EH (cell line): ENCODE measurements around the gene ATP5PD.

ENCODE experiments used
- DNase-seq: peaks from one replicate; pipeline ENCODE4 v3.0.0-alpha.2; 2015; ENCODE audit warnings: low read depth

The ATP5PD gene

DNA sequence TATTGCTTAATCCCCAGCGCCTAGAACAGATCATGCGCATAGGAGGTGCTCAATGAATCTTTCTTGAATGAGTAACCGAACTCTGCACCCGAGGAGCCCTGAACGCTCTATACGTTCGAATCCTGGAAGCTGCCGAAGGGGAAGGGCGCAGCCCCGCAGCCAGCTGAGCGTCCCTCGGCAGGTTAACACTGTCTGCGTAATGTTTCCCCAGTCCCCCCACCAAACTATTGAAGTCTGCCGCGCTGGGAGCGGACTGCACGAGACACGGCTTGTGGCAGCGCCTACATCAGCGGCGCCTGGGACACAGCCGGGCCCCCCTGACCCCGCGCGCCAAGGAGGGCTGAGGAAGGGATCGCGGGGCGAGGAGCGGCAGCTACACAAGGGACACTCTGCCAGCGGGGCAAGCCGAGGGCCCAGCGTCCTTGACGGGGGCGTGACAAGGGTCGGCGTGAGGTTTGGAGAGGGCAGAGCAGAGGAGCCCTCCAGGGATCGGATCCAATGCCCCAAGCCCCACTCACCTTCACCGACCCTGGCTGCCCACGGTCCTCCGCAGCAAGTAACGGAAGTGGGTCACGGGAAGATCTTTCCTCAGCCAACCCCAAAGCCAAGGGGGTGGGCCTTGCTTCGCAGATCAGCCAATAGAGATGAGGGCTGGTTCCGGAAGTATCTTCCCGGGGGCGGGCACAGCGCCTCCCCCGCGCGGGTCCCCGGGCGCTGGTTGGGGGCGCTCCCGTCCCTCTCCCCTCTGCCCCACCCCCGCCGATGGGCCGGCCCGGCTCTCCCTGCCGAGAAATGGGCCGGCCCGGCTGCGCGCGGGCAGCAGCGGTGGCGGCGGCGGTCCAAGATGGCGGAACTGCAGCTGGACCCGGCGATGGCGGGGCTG, at the start of gene ATP5PD, which contains the start of gene KCTD2:
Gene ATP5PD (minus strand): TSS at position 563 of the 883 bp plus-strand sequence. CDS start 4,319 bp downstream, outside the sequence.
Gene KCTD2 (plus strand): TSS at position 819 of the 883 bp plus-strand sequence. CDS start 26 bp downstream, at position 845.
- peak; percentile 97 for DNase-seq

DNA sequence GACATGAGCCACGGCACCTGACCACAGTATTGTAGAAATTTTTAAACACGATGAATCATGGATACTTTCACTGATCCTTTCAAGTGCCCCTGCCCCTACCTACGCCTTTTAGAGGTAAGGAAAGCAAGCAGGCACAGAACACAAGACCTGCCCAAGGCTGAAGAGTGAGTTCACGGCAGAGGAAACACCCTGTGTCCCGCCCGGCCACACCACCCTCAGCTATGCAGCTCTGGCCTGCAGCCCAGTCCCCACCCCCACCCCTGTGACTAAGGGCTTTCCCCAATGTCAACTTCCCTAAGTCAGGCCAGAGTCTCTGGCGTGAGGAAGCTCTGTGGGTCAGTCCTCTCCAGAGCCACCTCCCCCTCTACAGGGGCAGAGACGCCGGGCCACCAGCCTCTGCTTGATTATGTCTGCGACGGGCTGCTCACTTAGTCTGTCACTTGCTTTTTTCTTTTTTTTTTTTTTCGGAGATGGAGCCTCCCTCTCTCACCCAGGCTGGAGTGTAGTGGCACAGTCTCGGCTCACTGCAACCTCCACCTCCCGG, 49.4 kb upstream of the ATP5PD start:
- DNase-seq, result peak; percentile 88

DNA sequence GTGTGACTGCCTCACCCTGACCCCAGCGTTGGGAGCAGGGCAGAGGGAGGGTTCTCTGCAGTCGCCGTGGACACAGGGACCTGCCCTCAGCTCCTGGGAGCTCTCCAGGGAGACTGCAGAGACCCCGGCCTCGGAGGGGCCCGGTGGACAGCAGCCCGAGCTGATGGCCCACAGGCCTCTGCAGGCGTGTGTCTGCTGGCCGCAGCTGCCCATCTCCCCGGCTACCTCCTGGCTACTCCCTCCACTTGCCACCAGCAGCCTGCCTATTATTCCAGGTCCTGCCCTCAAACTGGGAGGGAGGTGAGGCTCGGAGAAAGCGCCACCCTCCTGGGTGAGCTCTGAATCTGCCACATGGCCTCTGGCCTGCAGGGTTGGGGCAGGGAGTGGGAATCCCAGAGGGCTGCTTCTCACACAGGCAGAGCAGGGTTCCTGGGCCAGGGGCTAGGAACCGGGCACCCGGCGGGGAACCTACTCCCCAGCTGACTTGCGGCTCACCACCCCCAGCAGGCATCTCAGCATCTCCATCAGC, 48.2 kb upstream of the ATP5PD start:
- no peak for DNase-seq

DNA sequence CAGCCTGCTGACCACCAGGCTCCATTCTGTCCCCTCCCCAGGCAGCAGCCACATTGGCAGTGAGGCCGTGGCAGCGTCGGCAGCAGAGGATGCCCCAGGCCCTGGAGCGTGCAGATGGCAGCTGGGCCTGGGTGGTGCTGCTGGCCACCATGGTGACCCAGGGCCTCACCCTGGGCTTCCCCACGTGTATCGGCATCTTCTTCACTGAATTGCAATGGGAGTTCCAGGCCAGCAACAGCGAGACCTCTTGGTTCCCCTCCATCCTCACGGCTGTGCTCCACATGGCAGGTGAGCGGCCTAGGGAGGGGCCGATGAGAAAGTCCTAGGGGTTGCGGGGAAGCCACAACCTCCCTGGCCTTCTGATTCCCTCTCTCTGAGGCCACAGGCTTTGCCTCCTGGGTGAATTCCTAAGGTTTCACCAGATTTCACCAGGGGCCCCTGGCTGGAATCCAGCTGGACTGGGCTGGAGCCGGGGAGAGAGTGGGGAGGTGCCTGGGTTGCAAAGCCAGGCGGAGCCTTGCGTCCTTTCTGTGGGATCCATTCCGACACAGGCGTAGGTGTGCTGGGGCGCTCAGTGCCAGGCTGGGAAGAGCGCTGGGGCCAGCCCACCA, 46.9 kb upstream of the ATP5PD start:
- DNase-seq, result no peak

DNA sequence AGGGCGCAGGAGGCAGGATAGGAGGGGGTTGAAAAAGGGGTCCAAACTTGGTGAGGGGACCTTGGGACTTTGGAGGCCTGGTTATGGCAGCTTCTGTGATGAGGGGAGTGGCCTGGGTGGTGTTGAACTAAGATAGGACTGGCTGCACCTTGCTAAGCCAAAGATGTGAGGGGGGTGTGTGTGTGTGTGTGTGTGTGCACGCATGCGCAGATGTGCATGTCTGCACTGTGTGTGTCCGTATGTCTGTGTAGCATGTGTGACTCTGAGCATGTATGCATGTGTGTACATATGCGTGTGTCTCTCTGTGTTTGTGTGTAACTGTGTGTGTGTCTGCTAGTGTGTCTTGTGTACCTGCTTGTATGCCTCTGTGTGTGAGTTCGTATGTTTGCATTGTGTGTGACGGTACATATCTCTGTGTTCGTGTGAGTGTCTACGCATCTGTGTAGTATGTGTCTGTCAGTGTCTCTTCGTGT, 45.1 kb upstream of the ATP5PD start:
- no peak for DNase-seq

DNA sequence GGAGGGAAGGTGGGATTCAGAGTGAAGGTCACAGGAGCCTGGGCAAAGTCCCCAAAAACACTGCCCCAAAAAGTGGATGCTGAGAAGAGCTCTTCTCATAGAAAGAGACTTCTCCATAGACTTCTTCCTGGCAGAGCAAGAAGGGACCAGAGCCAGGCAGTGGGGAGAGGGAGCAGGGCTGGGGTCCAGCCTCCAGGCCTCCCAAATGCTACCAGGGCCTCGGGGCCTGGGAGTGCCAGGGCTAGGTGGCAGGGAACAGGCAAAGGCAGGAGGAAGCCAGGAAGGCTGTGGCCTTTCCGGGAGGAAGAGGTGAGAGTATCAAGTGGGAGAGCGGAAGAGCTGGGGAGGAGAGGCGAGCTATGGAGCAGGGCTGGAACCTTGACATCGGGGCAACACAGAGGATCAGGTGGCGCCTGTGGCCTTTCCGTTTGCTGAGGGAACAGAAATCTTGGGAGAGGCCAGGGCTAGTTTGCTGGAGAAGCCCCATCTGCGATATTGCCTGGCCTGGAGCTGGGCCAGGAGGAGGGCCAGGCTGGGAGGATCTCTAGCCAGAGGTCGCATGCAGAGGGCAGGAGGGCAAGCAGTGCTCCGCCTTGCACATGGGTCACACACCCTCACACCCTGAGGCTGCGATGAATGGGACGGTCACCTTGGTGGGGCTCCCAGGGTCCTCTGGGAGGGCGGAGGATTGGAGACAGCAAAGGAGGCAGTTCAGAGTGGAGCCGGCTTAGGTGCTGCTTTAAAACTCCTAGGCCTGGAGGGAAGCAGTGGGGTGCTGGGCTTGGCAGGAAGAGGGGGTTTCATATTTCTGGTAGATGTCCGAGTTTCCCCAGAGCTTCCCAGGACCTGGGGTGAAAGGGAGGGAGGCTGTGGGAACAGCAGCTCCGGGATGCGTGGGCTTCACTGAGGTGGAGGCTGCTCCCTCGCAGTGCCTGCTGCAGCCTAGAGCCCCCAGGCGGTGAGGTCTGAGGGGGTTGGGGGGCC, 44.4 kb upstream of the ATP5PD start:
- DNase-seq, result no peak

DNA sequence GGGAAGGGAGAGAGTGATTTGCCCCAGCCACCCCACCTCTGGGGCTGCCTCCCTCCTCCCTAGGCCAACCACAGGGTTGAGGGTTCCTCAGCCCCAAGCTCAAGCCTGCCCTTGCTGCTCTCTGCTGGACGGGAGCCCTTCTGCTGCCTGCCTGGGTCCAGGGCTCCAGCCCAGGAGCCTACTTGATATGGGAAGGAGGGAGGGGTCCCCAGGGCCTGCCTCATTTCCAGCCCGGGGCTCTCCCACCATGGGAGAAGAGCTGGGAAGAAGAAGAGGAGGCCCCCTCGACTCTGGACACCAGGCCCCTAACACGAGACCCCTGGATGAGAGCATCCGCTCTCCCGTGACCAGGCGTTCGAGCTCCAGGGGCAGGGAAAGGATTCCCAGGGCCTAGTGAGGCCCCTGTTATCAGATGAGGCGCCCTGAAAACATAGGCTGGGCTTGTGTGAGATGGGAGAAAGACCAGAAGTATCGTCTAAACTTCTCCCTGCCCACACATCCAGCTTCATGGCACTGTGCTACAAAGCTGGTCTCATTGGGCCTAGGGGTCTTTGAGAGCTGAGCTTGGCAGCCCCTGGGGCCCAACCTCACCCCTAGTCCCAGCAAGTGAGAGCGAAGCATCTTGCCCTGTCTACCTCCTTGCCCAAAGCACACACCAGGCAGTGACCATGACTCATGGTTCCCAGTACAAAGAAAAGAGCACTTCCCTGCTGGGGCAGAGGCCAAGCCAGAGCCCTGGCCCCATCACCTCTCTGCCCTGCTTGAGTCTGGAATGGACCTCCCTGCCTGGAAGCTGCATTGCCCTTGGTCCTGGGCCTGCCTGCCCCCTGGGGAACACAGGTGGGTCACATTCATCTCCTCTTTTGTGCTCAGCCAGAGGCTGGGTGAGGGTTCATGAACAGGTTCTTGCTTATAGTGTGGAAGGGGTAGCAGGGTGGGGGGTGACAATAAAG, 42.0 kb upstream of the ATP5PD start:
- peak; percentile 64 for DNase-seq

DNA sequence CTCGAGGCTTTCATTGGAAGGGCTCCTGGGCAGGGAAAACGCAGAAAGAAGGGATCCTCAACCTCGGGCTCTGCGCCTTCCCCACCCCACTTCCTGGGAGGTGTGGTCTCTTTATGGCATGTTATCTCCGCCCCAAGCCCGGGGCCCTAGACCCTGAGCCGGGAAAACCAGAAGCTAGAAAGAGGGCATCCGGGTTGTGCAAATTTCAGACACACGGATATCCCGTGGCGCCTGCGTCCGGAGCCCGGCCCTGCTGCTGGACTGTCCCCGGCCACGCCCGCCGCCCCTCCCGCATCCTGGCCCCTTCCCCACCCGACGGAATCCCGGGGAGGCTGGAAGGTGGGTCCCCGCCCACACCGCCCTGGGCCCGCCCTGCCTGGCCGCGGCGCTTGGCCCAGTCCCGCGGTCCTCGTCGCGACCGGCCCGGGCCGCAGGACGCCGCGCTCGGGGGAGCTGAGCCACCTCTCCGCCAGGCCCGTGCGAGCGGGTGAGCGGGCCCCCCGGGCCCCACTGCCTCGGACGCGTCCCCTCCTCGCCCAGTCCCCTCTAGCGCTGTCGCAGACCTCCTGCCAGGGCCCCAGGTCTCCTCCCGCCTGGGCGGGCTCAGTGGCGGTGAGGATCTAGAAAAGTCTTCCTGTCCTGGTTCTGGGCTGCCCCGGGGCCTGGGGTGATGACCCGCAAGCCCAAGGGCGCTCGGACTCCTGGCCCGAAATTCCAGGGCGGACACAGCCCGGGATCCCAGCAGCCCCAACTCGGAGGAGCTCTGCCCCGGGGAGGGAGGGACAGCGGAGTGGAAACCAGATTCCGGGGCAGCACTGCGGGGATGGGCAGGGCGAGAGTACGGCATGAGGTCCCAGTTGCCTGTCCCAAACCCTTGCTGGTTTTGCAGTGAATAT, 41.0 kb upstream of the ATP5PD start, which contains the start of gene SLC16A5:
Gene SLC16A5 (plus strand): TSS at position 397 of the 896 bp plus-strand sequence. CDS start 5,683 bp downstream, outside the sequence.
- peak; percentile 97 for DNase-seq

DNA sequence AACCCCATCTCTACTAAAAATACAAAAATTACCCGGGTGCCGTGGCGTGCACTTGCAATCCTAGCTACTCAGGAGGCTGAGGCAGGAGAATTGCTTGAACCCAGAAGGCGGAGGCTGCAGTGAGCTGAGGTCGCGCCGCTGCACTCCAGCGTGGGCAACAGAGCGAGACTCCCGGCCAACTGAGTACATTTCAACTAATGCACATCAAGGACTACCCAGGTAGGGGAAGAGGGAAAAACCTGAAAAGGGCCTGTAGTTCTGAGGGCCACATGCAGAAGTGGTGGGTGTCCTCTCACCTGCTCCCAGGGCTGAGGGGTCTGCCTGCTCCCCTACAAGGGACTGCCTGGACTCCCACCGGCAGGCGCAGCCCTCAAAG, 40.4 kb upstream of the ATP5PD start:
- DNase-seq, result no peak

DNA sequence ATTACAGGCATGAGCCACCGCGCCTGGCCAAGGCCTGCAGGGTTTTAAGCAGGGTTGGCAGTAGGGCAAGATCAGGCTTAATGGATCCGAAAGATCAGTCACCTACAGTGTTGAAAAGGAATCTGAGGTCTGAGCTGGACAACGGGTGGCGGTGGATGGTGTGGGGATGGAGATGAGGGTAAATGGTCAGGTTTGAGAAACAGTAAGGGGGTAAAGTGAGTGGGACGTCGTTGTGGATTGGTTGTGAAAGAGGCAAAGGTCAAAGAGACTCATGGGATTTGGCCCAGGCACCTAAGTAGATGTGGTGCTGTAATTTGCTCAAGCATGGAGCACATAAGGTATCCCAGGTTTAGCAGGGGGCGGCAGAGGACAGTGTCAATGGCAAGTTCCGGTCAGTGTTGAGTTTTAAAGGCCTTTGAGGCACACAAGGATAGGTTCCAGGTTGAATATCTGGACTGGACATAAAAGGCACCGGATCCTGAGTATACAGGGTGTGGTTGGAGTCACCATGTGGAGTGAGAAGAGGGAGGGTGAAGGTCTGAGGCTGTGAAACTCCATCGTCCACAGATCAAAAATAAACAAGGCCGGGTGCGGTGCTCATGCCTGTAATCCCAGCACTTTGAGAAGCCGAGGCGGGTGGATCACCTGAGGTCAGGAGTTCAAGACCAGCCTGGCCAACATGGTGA, 39.9 kb upstream of the ATP5PD start:
- no peak for DNase-seq

DNA sequence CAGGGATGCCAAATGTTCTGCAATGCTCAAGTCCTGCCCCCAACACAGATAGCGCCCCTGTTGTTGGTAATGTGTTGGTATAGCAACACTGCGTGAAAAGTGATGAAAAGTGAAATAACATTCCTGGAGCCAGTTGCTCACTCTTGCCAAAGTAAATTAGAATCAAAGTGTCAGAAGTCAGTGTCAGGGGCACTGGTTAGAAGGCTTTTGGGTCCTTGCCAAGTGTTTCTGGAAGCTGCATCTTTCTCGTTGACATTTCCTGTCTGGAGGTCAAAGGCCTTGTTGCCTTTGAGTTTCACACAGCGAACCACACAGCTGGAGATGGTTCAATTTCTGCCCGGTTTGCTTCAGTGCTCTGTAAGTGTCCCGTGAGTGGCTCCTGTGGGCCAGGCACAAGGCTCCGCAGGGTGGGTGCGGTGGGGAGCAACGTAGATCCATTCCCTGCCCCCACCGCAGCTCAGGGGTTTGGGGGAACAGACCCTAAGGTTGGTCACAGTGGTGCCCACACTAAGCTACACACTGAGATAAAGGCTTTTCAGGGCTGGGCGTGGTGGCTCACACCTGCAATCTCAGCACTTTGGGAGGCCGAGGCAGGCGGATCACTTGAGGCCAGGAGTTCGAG, 37.4 kb upstream of the ATP5PD start:
- peak; percentile 44 for DNase-seq

DNA sequence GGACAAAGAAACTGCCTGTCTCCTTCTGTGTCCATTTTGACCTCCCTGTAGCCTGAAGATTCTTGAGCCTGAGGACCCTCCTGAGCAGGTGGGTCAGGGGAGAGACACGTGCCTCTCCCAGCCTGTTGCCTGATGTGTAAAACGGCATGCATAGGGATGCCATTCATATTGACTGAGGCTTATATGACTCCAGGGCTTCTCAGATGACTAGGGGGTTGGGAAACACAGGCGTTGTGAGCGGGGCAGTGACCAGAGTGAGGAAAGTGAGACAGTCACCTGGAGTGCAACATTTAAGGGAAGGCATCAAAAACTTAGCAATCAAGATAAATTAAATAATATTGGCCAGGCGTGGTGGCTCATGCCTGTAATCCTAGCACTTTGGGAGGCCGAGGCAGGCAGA, 35.9 kb upstream of the ATP5PD start:
- DNase-seq, result no peak

DNA sequence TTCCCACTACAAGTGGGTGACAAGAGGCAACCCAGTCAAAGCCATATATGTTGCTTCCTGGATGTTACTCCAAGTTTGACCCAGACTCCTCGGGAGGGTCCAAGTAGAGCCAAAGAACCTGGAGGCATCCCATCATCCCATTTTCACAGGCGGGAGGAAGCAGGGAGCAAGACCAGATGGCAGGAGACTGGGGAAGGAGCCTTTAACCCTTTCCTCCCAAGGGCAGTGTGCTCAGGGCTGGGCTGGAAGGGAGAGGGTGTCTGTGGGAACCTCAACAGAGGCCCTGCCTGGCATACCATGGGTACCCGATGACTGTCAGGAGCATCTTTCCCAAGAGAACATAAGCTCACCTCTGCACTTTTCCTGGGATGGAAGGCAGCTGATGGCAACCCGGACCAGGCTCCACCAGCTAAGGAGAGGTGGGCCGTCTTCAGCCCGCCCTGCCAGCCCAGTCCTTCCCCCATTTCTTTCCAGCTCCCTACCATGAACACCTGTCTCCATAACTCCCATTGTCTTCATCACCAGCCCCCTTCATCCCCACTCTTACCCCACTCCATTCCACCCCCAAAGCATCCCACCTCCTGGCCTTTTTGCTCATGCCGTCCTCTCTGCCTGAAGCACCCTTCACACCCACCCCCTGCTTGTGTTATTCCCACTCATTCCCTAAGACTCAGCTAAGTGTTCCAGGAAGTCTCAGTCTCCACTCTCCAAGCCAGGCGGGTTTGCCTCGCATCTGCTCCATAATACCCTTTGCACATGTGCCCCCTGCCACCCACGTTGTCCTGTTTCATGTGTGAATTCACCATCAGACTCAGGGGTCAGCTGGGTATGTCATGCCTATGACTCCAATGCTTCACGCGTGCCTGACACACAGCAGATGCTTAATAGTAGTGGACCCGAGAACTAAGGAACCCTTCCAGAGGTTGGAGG, 35.1 kb upstream of the ATP5PD start:
- no peak for DNase-seq

DNA sequence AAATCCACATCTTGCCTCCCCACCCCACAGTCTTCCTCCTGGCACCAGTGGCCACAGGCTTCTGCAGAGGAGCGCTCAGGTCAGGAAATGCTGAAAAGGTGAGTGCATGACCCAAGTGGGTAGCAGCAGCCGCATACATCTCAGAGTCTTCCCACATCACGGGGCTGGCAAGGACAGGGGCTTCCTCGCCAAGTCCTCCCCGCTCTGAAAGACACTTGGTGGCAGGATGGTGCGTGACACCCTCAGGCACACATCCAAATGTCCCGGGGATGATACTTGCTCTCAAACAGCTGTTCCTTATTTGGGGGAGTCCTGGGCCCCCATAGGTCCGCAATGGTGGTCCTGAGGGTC, 32.2 kb upstream of the ATP5PD start:
- no peak for DNase-seq

DNA sequence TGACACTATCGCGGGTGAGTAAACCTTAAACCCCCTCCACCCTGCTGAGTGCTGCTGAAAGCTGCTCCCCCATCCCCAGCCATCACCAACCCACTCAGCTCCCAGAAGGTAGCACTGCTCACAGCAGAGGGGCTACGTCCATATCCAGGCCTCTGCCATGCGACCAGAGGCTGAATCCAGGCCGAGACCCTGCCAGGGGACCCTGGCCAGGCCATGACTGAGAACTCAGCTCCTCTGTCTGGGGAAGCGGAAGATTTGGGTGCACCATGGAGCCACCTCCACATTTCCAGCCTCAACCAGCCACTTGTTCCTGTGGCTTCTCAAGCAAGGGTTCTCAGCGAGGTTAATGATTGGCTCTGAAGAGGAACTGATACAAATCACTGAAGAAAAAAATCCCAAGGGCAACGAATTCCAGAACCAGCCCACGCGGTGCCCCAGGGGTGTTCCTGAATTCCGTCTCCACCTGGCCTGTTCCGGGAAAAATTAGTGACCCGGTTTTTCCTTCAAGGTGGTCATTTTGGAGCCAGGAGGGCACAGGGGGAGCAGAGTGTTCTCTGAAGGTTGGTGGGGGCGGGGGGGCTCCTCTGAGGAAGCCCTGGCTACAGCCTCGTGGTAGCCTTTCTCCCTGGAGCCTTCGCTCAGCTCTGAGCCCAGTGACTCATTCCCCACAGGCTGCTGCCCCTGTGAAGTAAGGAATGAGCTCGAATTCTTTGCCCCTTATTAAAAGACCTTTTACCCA, 31.7 kb upstream of the ATP5PD start:
- peak; percentile 91 for DNase-seq
